GM20431 (cell line): ENCODE measurements around the gene TM9SF4.
"Not testable (repeated sequence)": the region's sequence is repeated elsewhere in the genome, so short reads cannot be mapped to it uniquely, and the experiment has no call there.

Experiments used
- in situ Hi-C: fragments of 300-500 bp; cut with MseI, MboI; formaldehyde crosslinking; loops from one replicate; pipeline ENCODE4 v1.15.0; 2020; ENCODE audit warnings: low sequenced_read_pairs; ENCODE audit not compliant: unreplicated experiment

The TM9SF4 gene

GRCh38 chr20:32089637-32090362, 19.7 kb upstream of the TM9SF4 start:
- in situ Hi-C loops, result no loop called here

GRCh38 chr20:32091888-32092346, 17.6 kb upstream of the TM9SF4 start:
- in situ Hi-C loops, result no loop called here

GRCh38 chr20:32098786-32099185, 10.7 kb upstream of the TM9SF4 start:
- in situ Hi-C loops, result no loop called here

DNA sequence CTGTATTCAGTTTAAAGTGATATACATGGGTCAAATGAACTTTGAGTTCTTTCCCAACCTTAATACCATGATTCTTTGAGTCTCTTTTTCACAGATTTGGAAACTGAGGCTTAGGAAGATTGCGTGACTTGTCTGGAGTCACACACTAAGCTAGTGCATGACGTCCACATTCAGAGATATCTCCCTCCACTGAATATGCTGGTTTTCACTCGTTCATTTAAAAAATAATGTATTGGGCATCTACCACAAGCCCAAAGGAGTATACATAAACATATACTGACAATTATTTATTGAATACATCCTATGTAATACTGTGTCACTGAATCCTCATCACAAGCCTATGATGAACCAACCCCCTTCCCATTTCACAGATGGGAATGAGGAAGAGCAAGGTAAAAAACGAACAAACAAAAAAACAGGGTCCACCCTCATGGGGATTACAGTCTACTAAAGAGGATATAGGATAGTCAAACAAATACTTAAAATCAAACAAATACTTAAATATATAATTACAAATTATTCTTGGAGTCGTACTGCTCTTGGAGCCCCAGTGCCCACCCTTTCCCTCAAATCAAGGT, 611 bp upstream of the TM9SF4 start:
- in situ Hi-C loops, result no loop called here

DNA sequence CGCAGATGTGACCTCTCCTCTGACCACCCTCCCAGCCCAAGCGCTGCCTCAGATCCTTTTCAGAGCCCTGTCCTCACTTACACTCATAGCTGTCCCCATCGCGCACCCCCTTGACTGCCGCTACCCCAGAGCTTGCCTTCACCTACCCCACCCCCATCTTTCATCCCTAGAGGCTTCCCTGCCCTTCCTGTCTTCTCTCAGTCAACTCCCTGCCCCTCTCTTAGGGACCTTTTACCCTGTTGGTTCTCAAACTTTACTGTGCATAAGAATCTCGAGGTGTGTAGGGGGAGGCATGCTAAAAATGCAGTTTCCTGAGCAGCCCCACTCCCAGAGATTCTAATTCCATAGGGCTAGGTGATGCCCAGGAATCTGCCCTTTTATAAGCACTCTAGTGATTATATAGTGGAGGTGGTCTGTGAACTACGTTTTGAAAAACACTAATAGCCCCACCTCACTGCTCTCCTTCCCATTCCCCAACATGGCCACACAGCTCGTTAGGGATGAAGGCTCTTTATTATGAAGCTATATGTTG, 725 bp downstream of the TM9SF4 start:
- in situ Hi-C loops, result no loop called here

DNA sequence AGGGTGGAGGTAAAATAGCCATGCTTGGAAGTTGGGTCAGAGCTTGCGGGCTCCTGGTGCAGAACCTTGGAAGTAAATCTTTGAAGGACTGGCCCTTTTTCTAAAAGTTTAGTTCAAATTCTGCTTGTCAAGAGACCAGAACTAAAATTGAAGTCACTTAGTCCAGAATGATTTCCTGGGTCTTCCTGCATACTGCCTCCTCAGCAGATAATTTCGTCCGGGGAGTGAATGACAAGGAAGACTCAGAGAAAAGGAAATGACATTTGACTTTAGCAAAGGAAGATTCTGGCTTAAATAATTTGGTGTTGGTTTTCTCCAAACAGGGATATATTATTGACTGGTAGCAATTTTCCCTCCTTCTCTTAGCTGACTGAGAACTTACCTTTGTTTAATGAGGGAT, 1.2 kb downstream of the TM9SF4 start:
- in situ Hi-C loops, result no loop called here

- in situ Hi-C loops, result no loop called here
Observed at GRCh38 chr20:32111156-32111686, 1.7 kb downstream of the TM9SF4 start.

- in situ Hi-C loops, result no loop called here
Observed at GRCh38 chr20:32111753-32112152, 2.2 kb downstream of the TM9SF4 start.

DNA sequence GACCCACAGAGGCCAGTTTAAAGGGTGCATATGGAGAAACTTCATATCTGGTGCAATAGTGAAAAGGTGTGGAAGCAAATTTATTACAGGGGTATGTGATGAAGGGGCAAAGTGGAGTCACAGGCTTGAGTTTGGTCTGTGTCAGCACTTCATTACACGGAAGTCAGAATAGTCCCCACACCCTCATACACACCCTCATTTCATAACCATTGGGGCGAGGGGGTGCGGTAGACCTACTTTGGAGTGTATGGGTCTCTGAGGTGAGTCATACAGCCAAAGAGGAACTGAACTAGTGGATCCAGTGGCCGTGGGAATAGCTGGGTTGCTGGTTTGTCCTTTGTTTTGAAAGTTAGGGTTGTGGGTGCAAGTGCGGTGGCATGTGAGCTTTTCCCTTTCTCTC, 3.3 kb downstream of the TM9SF4 start:
- in situ Hi-C loops, result no loop called here

DNA sequence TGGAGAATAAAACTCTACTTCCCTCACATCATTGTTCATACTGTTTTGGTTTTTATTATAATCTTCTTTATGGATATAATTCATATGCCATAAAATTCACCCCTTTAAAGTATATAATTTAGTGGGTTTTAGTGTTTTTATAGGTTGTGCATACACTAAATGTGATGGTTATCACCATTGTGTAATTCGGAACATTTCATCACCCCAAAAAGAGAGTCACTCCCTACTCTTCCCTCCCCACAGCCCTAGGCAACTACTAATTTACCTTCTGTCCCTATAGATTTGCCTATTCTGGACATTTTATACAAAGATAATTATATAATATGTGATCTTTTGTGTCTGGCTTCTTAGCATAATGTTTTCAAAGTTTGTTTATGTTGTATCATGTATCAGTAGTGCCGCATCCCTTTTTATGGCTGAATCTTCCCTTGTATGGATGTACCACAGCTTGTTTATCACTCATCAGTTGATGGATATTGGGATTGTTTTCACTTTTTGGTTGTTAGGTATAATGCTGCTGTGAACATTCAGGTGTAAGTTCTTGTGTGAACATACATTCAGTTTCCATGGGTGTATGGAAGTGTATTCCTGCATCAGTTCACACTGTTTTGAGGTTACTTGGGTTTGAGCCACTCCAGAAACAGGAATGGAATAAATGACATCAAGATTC, 4.2 kb downstream of the TM9SF4 start:
- in situ Hi-C loops, result no loop called here

GRCh38 chr20:32114305-32114960, 4.9 kb downstream of the TM9SF4 start:
- in situ Hi-C loops, result no loop called here

DNA sequence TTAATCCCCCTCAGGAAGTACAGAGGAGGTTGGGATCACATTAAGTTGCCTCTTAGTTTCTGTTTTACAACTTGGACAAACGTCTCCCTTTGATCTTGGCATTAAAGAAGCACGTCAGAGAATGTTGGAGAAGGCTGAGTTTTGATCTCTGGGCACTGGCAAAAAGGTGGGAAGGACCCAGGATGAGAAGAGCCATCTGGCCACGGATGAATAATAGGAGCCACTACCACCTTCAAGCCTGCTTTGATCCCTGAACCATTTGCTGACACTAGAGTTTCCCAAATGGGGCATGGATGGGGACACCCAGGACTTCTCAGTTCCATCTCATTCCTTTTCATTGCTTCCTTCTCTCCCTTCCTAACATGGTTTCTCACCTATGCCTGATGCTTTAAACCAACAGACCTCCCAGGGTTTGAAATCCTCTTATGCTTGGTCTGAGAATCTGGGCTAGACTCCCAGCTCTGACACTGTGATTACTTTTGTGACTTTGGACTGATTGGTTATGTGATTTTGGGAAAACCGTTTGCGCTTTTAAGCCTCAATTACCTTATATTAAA, 5.8 kb downstream of the TM9SF4 start:
- in situ Hi-C loops, result no loop called here

- in situ Hi-C loops, result no loop called here
Observed at GRCh38 chr20:32116079-32116521, 6.6 kb downstream of the TM9SF4 start.

DNA sequence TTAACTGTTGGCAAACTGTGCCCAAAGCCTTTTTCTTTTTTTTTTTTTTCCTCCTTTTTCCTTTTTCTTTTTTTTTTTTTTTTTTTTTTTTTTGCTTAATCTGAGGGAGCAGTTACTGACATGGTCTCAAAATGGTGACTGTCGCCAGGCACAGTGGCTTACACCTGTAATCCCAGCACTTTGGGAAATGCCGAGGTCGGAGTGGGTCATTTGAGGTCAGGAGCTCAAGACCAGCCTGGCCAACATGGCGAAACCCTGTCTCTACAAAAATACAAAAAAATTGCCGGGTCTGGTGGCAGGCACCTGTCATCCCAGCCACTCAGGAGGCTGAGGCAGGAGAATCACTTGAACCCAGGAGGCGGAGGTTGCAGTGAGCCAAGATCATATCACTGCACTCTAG, 7.3 kb downstream of the TM9SF4 start:
- in situ Hi-C loops, result not testable (repeated sequence)

DNA sequence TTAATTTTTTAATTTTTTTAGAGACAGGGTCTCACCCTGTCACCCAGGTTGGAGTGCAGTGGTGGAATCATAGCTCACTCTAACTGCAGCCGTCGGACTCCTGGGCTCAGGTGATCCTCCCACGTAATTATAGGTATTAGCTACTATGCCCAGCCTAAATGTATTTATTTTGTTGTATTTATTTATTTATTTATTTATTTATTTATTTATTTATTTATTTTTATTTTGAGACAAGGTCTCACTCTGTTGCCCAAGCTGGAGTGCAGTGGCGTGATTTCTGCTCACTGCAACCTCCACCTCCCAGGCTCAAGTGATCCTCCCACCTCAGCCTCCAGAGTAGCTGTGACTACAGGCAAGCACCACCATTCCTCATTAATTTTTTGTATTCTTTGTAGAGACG, 8.9 kb downstream of the TM9SF4 start:
- in situ Hi-C loops, result not testable (repeated sequence)

GRCh38 chr20:32119734-32120133, 10.2 kb downstream of the TM9SF4 start:
- in situ Hi-C loops, result no loop called here

DNA sequence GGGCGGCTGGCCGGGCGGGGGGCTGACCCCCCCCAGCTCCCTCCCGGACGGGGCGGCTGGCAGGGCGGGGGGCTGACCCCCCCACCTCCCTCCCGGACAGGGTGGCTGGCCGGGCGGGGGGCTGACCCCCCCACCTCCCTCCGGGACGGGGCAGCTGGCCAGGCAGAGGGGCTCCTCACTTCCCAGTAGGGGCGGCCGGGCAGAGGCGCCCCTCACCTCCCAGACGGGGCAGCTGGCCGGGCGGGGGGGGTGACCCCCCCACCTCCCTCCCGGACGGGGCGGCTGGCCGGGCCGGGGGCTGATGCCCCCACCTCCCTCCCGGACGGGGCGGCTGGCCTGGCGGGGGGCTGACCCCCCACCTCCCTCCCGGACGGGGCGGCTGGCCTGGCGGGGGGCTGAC, 12.4 kb downstream of the TM9SF4 start:
- in situ Hi-C loops, result not testable (repeated sequence)

DNA sequence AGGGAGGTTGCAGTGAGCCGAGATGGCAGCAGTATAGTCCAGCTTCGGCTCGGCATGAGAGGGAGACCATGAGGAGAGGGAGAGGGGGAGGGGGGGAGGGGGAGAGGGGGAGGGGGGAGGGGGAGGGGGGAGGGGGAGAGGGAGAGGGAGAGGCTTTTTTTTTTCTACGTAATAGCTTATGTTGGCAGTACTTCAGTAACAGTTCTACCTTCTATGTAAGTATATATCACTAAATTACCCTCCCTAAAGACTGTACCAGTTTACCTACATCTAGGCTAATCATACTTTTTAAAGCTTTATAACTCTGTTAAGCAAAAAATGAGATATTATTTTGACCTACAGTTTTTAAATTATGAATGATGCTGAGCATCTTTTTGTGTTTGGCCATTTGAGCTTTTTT, 13.6 kb downstream of the TM9SF4 start:
- in situ Hi-C loops, result no loop called here

GRCh38 chr20:32124916-32125454, 15.5 kb downstream of the TM9SF4 start:
- in situ Hi-C loops, result no loop called here

DNA sequence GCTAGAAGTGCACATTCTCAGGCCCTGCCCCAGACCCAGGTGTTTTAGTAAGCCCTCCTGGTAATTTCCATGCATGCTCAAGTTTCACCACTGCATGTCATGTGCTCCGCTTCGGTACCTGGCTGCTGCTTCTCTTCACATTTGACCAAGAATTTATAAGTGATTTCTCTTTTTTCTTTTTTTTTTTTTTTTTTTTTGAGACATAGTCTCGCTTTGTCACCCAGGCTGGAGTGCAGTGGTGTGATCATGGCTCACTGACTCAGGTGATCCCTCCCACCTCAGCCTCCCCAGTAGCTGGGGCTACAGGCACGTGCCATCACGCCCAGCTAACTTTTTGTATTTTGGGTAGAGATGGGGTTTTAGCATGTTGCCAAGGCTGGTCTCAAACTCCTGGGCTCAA, 16.0 kb downstream of the TM9SF4 start:
- in situ Hi-C loops, result no loop called here
